Right atrium auricular region (tissue), 2 donors: Measurements from ENCODE around the gene STARD9. TPM values are rescaled to one million over a fixed set of nuclear protein-coding genes. Genes with fewer than 3 reads are reported as not detected.

ENCODE experiments used
- DNase-seq: peaks from one replicate; pipeline ENCODE4 v3.0.0-alpha.2; 2019; ENCODE audit warnings: low spot score
- H3K27ac ChIP-seq, 2 donors: fragments of 200-600 bp; sonication (generic); 1 replicate in 1 of 2; 2 replicates in 1 of 2; pipeline ENCODE4 v1.5.1; 2016 to 2019
- H3K27me3 ChIP-seq, 2 donors: fragments of 200-600 bp; sonication (generic); one replicate each; pipeline versions ENCODE4 v1.5.1 to v1.6.0; 2017 to 2019
- H3K36me3 ChIP-seq: fragments of 200-600 bp; sonication (generic); one replicate; pipeline ENCODE4 v1.5.1; 2016
- H3K4me1 ChIP-seq, 2 donors: fragments of 200-600 bp; sonication (generic); one replicate each; pipeline versions ENCODE4 v1.5.1 to v1.6.0; 2017 to 2019
- H3K4me3 ChIP-seq, 2 donors: fragments of 200-600 bp; sonication (generic); 1 replicate in 1 of 2; 2 replicates in 1 of 2; pipeline ENCODE4 v1.5.1; 2017 to 2019; ENCODE audit warnings: mild to moderate bottlenecking in 1 of 2, moderate library complexity in 1 of 2
- H3K9me3 ChIP-seq, 2 donors: fragments of 200-600 bp; sonication (generic); one replicate each; pipeline ENCODE4 v1.5.1; 2019
- CTCF ChIP-seq, 2 donors: fragments of 200-600 bp; sonication (generic); IDR thresholded peaks; one replicate each; pipeline ENCODE4 v1.5.1; 2019; ENCODE audit warnings: antibody characterized with exemption in 2 of 2
- total RNA-seq, 2 donors: library from RNA; depleted of rRNA; stranded (reverse); fragments of >200 nt; gene quantifications; one replicate each; pipeline ENCODE4 v1.1.0, GENCODE V29; 2016

The STARD9 gene
- total RNA-seq, 2 donors from 2014 or later, result 8.3 to 8.8 TPM

GRCh38 chr15:42686281-42686680, 110.9 kb downstream of the STARD9 start:
- H3K4me3 ChIP-seq, result no peak overlapping the region
- H3K36me3 ChIP-seq, result peaks cover 73% of the 10 kb centered on the region
- no peak for DNase-seq
- H3K4me1 ChIP-seq, result no peaks in the 10 kb centered on the region
- no peak for TF ChIP-seq CTCF (IDR thresholded peaks at IDR 0.05)
- no peaks in the 10 kb centered on the region for H3K27me3 ChIP-seq
- H3K27ac ChIP-seq, result no peak overlapping the region
- H3K9me3 ChIP-seq, result no peaks in the 10 kb centered on the region

GRCh38 chr15:42687740-42688139, 112.3 kb downstream of the STARD9 start:
- Histone ChIP-seq H3K36me3 (peaks cover 64% of the 10 kb centered on the region), H3K9me3 (no peaks in the 10 kb centered on the region), H3K27me3 (no peaks in the 10 kb centered on the region), H3K4me1 (no peaks in the 10 kb centered on the region), H3K27ac (no peak overlapping the region), H3K4me3 (no peak overlapping the region)
- no peak for DNase-seq
- TF ChIP-seq CTCF (IDR thresholded peaks at IDR 0.05), result no peak

- Histone ChIP-seq H3K27ac (no peak overlapping the region), H3K9me3 (no peaks in the 10 kb centered on the region), H3K4me3 (no peak overlapping the region), H3K36me3 (peaks cover 66% of the 10 kb centered on the region), H3K4me1 (no peaks in the 10 kb centered on the region), H3K27me3 (no peaks in the 10 kb centered on the region)
- no peak for DNase-seq
- TF ChIP-seq CTCF (IDR thresholded peaks at IDR 0.05), result no peak
These were observed 112.9 kb downstream of the STARD9 start for GRCh38 chr15:42688301-42688700.

GRCh38 chr15:42691308-42691707, 115.9 kb downstream of the STARD9 start:
- Histone ChIP-seq H3K27ac (no peak overlapping the region), H3K27me3 (no peaks in the 10 kb centered on the region), H3K36me3 (peaks cover 68% of the 10 kb centered on the region), H3K9me3 (no peaks in the 10 kb centered on the region), H3K4me3 (no peak overlapping the region), H3K4me1 (no peaks in the 10 kb centered on the region)
- no peak for TF ChIP-seq CTCF (IDR thresholded peaks at IDR 0.05)
- DNase-seq, result no peak

GRCh38 chr15:42691770-42692169, 116.4 kb downstream of the STARD9 start:
- Histone ChIP-seq H3K36me3 (peaks cover 68% of the 10 kb centered on the region), H3K4me1 (no peaks in the 10 kb centered on the region), H3K4me3 (no peak overlapping the region), H3K9me3 (no peaks in the 10 kb centered on the region), H3K27me3 (no peaks in the 10 kb centered on the region), H3K27ac (no peak overlapping the region)
- no peak for DNase-seq
- no peak for TF ChIP-seq CTCF (IDR thresholded peaks at IDR 0.05)

- Histone ChIP-seq H3K27me3 (no peaks in the 10 kb centered on the region), H3K4me1 (no peaks in the 10 kb centered on the region), H3K27ac (no peak overlapping the region), H3K9me3 (no peaks in the 10 kb centered on the region), H3K36me3 (peaks cover 61% of the 10 kb centered on the region), H3K4me3 (no peak overlapping the region)
- DNase-seq, result no peak
- TF ChIP-seq CTCF (IDR thresholded peaks at IDR 0.05), result no peak
These were observed 117.1 kb downstream of the STARD9 start for GRCh38 chr15:42692536-42692935.
